GM12878 (cell line): ENCODE data around the gene P4HTM. TPM values are rescaled to one million over a fixed set of nuclear protein-coding genes. Genes with fewer than 3 reads are reported as not detected.

Experiments used
- ASH2L ChIP-seq: fragments of 300-600, 200-600 bp; sonication (generic); IDR thresholded peaks from 2 replicates; pipeline ENCODE4 v1.6.1; 2017; ENCODE audit warnings: low read depth, mild to moderate bottlenecking, borderline replicate concordance
- BACH1 ChIP-seq: fragments of 450-650 bp; IDR thresholded peaks from 2 replicates; pipeline ENCODE4 v1.6.1; 2017; ENCODE audit warnings: mild to moderate bottlenecking, borderline replicate concordance
- CBX3 ChIP-seq: fragments of 200-600 bp; sonication (generic); IDR thresholded peaks from 2 replicates; pipeline ENCODE4 v1.6.1; 2016; ENCODE audit warnings: low read depth, borderline replicate concordance
- CBX5 ChIP-seq: sonication (generic); IDR thresholded peaks from 2 replicates; pipeline ENCODE4 v1.6.1; 2016; ENCODE audit warnings: low read depth, moderate library complexity, mild to moderate bottlenecking, inconsistent platforms
- CUX1 ChIP-seq: IDR thresholded peaks from 2 replicates; pipeline ENCODE4 v1.6.1; 2012; ENCODE audit warnings: improper control_type of control experiment, low read depth, low read length; ENCODE audit not compliant: insufficient replicate concordance
- ESRRA ChIP-seq: IDR thresholded peaks from 2 replicates; pipeline ENCODE4 v1.6.1; 2012; ENCODE audit warnings: mild to moderate bottlenecking, low read length, improper control_type of control experiment
- HDGF ChIP-seq: fragments of 450-650 bp; IDR thresholded peaks from 2 replicates; pipeline ENCODE4 v1.6.1; 2016; ENCODE audit warnings: antibody characterized with exemption
- NBN ChIP-seq: fragments of 450-650 bp; IDR thresholded peaks from 2 replicates; pipeline ENCODE4 v1.6.1; 2016
- NKRF ChIP-seq: fragments of 450-650 bp; conservative IDR thresholded peaks from 2 replicates; pipeline ENCODE4 v1.6.1; 2017; ENCODE audit warnings: mild to moderate bottlenecking, moderate library complexity
- PAX5 ChIP-seq: IDR thresholded peaks from 2 replicates; pipeline ENCODE4 v1.6.1; 2011; ENCODE audit warnings: low read depth, low read length, borderline replicate concordance
- PAX8 ChIP-seq: fragments of 450-650 bp; IDR thresholded peaks from 2 replicates; pipeline ENCODE4 v1.6.1; 2017; ENCODE audit warnings: mild to moderate bottlenecking, moderate library complexity
- RELB ChIP-seq: fragments of 450-650 bp; IDR thresholded peaks from 2 replicates; pipeline ENCODE4 v1.6.1; 2017; ENCODE audit warnings: low read depth, mild to moderate bottlenecking, moderate library complexity
- SIX5 ChIP-seq: IDR thresholded peaks from 2 replicates; pipeline ENCODE4 v1.6.1; 2011; ENCODE audit warnings: mild to moderate bottlenecking, low read depth, low read length, moderate library complexity; ENCODE audit not compliant: severe bottlenecking
- SREBF2 ChIP-seq: IDR thresholded peaks from 2 replicates; pipeline ENCODE4 v1.6.1; 2012; ENCODE audit warnings: mild to moderate bottlenecking, low read length
- STAT3 ChIP-seq: IDR thresholded peaks from 2 replicates; pipeline ENCODE4 v1.6.1; 2011; ENCODE audit warnings: low read depth, low read length, improper control_type of control experiment
- TCF7 ChIP-seq: IDR thresholded peaks from 2 replicates; pipeline ENCODE4 v1.6.1; 2014; ENCODE audit warnings: antibody characterized with exemption, borderline replicate concordance
- USF1 ChIP-seq: IDR thresholded peaks from 2 replicates; pipeline ENCODE4 v1.6.1; 2011; ENCODE audit warnings: borderline replicate concordance, low read depth, mild to moderate bottlenecking, moderate library complexity, mixed read lengths, low read length; ENCODE audit not compliant: insufficient read depth; ENCODE audit errors: extremely low read length
- ZNF274 ChIP-seq: IDR thresholded peaks from one replicate; pipeline ENCODE4 v1.8.0; 2011; ENCODE audit not compliant: insufficient read length, insufficient read depth
- polyA plus RNA-seq, 11 experiments: library from polyadenylated mRNA; depleted of rRNA in 4 of 11; unstranded in 6 of 11; stranded (reverse) in 5 of 11; fragments of >200 nt; fragmentation: Nextera tagmentation in 4 of 11; fragmentation: Illumina TruSeq in 1 of 11; extraction: Ambion mirVana in 4 of 11; extraction: Trizol in 1 of 11; gene quantifications; 1 replicate in 1 of 11; 2 replicates in 10 of 11; pipeline versions ENCODE4 v1.2.1 to v1.2.3, GENCODE V29; 2011 to 2016; ENCODE audit warnings: inconsistent platforms in 2 of 11, missing spikeins in 2 of 11, low read depth in 1 of 11
- total RNA-seq, 4 experiments: library from RNA; depleted of rRNA in 3 of 4; stranded (reverse); fragments of >200 nt in 3 of 4; fragmentation: Illumina TruSeq in 1 of 4; extraction: Trizol in 1 of 4; gene quantifications; 2 replicates each; pipeline versions ENCODE4 v1.2.1 to v1.2.3, GENCODE V29; 2013 to 2021

The P4HTM gene
- total and polyA plus RNA-seq, 10 of the 15 experiments (the other 5 are each of a cell fraction or from before 2014, with no cell fraction given) = 0.76 to 28.8 (median 22.9) TPM

GRCh38 chr3:49028673-49029562 is 38.9 kb downstream of the P4HTM start, which contains the start of gene IMPDH2 (continued):
- TF ChIP-seq USF1 (no peak), TCF7 (no peak), STAT3 (no peak), NKRF (peak; percentile 87), RELB (peak; percentile 32; the same call in 1 of the 2 replicates), ESRRA (no peak), CUX1 (no peak), PAX8 (no peak), PAX5 (peak; percentile 83; the same call in 1 of the 2 replicates), CBX3 (no peak), CBX5 (no peak), ASH2L (no peak), ZNF274 (no peak), NBN (peak; percentile 81), HDGF (no peak), SREBF2 (no peak), BACH1 (peak; percentile 97), SIX5 (no peak)
